ENCODE data around the gene TP73. TPM values are rescaled to one million over a fixed set of nuclear protein-coding genes. Genes with fewer than 3 reads are reported as not detected.

The TP73 gene
- total RNA-seq, 1 donor from 2014 or later = 6.1 TPM

DNA sequence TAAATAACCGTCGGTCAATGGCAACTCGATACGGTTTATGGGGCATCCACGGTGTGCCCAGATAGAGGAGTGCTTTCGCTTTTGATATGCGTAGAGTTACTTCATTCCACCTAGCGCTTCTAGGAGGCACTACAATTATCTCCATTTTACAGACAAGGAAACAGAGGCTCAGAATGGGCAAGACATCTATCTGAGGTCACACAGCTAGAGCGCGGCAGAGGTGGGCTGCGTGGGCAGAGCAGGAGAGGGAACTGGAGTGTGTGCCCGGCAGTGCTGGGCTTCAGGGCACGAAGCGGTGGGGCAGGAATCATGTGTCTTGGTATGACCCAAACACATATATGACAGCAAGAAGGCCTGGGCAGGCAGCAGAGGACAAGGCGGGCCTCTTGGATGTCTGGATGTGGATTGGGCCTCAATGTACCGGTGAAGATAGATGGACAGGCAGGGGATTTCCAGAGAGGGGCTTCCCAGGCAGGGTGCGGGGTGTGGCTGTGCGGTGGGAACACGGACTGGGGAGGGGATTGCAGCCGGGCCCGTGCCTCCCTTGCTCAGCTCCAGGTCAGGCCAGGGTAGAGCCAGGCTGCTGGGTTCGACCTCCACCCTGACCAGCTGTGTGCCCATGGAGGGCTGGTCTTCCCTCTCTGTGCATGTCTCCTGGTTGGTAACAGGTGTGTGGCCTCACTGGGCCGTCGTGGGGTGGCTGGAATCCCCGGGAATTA lies 21.2 kb downstream of the TP73 start:
- no peak for DNase-seq

DNA sequence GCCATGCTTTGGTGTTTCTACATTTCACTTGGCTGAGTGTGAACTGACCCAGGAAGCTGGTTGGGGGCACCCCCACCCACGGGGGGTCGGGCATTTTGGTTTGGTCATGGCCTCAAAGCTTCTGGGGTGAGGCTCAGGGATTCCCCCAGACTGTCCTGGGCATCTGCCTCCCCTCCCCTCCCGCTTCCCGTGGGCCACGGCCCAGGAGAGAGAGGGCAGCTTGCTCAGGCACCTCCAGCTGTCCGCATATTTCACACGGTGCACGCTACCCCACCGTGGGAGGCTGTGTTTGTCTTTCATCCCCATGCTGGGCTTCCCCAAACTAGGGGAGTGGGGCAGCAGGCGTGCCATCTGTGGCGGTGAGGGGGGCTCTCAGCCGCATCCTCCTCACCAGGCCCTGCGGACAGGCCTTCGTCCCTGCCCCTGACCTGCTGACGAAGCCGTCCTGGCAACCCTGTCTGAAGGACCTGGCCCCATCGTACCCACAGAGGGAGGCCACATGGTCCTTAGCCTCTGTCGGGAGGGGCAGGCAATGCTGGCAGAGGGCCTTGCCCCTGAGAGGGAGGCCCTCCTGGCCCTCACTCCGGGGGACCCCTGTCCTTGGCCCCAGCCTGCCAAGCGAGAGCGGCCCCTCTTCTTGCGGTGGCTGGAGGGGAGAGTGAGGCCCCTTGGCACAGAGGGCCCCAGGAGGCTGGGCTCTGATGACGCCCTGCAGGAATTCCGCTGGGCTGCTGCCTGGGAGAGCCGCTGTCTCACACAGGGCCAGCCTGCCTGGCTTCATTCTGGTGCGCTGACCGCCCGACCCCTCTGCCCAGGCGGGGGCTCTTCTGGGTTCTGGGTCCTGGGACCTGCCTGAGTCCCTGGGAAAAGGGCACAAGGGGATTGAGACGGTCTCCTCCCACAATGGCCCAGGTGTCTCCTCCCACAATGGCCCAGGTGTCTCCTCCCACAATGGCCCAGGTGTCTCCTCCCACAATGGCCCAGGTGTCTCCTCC lies 22.1 kb downstream of the TP73 start:
- no peak for DNase-seq

DNA sequence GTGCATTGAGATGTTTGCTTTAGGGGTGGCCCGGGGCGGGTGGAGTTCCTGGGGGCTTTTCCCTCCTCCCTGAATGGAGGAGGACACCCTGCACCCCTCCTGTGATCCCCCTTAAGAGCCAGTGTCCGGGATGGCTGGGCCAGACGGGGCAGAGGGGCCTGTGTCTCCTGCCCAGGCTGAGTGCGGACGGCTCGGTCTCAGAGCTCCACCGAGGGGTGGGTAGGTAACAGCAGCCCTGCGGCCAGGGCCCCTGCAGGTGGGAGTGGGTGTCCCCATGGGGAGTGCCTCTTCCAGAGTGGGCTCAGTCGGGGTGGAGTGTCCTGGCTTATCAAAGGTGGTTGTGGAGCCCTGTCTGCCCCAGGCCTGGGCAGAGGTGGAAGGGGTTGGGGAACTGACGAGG lies 23.1 kb downstream of the TP73 start:
- no peak for DNase-seq

DNA sequence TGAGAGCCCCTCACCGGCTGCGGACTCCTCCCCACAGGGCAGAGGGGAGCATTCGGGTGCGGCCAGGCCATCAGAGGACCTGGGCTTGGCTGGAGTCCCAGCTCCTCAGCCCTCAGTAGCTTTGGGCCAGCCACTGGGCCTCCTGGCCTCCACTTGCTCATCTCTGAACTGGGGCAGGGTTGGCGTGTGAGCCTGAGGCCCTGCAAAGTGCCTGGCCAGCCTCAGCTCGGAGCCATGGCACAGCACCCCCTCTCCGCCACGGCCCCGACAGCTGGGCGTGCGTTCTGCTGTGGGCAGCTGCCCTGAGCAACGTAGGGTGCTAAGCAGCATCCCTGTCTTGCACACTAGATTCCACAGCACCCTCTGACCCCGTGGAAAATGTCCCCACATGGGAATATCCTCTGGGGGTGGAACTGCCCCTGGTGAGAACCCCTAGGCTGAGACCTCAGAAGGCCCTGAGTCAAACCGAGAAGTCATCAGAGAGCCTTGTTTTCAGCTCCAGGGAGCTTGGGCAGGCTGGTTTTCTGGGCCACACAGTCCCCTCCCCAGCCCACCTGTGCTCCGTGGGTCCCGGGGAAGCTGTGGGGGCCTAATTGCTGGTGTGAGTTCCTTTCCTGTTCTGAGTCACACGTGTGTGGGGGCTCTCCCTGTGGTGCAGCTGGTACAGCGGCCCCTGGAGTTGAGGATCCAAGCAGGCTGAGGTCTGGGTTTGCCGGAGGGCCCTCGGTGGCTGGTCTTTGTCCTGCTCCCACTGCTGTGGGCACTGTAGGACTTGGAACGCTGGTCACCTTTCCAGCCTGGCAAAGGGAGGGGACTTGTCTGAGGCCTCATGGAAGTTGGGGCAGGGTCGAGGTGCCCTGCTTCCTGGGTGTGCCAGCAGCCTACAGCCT lies 24.5 kb downstream of the TP73 start:
- no peak for DNase-seq

DNA sequence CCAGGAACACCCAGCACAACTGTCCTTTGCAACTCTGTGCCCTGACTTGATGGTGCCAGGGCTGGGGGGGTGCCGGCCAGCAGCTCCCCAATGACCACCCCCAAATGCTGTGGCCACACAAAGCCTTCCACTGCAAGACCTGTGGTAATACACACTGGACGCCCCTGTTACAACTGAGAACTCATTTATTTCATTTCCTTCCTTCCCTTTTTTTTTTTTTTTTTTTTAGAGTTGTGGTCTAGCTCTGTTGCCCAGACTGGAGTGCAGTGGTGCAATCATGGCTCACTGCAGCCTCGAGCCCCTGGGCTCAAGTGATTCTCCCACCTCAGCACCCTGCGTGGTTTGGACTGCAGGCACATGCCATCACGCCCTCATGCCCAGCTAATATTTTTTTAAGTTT lies 25.2 kb downstream of the TP73 start:
- no peak for DNase-seq

DNA sequence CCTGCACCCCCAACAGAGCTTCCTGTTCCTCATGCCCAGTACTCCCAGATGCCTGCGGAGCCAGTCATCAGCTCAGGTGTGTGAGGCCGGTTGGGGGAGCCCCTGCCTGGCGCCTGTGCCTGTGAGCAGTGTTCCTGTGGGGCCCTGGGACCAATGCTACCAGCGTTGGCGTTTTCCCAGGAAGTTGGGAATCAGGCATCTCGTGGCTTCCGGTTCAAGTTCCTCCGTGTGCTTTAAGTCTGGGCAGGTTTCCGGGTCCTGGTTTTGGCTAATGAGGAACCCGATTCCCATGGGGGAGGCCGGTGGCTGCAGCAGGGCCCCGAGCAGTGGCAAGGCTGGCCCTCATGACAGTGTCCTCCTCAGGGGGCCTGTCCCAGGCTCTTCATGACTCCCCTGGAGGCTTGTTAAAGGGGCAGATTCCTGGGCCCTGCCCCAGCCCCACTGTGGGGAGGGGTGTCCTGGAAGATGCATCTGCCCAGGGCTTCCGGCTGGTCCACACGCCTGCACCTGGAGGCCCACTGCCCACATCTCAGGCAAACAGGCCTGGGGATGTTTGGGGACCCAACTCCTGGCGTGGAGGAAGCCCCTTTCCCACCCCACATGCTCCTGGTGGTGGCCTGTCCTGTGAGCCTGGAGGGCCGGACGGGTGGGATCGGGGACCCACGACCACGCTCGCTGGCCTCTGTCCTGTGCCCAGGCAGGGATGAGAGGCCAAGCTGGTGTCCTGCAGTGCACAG lies 26.2 kb downstream of the TP73 start:
- no peak for DNase-seq

DNA sequence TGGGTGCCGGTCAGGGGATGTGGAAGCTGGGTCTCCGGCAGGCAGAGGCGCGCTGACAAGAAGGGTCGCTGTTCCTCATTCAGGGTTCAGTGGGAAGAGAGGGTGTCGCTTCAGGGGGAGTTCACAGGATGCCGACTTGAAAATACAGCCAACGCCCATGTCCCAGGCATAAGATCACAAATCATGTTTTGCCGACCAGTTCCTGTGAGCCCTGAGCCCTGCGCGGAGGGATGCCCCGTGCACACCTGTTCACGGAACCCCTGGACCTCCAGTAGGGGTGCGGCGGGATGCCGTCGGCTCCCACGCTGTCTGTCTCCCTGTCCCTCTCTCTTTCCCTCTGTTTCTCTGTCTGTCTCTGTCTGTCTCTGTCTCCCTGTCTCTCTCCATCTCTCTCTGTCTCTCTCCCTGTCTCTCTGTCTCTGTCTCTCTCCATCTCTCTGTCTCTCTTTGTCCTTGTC lies 26.8 kb downstream of the TP73 start:
- no peak for DNase-seq

DNA sequence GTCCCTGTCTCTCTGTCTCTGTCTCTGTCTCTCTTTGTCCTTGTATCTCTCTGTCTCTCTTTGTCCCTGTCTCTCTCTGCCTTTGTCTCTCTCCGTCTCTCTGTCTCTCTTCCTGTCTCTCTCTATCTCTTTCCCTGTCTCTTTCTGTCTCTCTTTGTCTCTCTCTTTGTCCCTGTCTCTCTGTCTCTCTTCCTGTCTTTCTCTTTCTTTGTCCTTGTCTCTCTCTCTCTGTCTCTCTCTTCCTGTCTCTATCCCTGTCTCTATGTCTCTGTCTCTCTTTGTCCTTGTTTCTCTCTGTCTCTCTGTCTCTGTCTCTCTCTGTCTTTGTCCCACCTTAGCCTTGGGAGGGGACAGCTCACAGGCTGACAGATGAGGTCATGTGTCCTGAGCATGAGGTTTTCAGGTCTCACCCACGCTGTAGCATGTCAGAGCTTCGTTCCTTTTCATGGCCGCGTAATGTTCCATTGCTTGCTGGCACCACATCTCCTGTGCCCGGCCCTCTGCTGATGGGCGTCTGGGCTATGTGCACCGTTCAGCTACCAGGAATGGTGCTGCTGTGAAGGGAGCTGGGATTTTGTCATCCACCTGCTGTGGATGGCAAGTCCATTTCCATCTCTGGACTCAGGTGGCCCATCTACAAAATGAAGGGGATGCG lies 27.6 kb downstream of the TP73 start:
- no peak for DNase-seq

DNA sequence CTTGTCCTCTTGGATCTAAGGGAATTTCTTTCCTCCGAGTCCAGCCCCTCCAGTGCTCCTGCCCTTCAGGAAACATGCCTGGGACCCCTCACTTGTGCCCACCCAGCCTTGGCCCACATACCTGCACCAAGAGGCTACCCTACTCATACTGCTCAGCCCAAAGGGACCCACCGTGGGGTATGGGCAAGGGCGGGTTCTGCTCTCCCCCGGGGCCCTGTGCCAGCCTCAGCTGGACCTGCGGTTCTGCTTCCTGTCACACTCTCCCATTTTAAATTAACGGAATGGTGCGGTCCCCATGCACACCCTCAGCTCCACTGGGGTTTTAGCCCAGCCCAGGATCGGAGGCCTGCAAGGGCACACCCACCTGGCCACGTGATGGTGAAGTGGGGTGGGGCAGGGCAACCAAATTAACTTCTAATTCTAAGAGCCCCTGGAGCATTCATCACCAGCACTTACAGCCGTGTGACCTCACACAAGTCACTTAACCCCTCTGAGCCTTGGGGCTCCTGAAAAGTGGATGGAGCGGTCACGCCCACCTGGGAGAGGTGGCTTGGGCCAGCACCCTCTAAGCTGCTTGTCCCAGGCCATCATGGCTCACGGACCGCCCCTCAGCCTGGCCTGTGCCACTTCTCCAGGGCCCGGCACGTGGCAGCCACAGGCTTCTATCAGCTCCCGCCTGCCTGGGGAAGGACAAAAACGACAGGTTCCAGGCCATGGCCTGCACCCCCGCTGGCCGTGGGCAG lies 28.3 kb downstream of the TP73 start:
- no peak for DNase-seq

DNA sequence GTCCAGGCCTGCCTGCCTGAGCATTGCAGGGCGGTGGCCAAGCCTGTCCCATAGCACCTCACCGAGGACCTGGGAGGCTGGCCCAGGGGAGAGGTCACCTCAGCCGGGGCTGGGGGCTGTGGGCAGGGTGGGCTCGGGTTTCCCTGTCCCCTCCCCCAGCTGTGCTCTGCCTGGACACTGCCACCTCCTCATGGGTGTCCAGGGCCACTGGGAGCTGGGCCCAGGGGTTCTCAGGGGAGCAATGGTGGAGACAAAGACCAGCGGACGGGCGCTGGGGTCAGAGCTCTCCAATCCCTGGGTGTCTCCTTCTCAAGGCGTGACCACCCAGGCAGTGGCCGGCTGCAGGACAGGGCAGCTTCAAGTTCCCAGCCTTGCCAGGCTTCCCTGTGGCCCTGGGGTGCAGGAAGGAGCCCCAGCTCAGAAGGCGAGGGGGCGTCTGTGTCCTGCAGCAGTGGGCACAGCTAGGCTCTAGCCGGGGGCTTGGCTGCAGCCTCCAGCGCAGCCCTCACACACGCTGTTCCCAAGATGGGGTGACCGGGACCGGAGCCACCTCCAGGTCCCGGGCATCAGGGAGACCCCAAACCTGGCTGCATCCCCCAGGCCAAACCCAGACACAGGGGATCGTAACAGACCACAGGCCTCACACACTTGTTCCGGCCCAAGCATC lies 29.0 kb downstream of the TP73 start:
- no peak for DNase-seq

DNA sequence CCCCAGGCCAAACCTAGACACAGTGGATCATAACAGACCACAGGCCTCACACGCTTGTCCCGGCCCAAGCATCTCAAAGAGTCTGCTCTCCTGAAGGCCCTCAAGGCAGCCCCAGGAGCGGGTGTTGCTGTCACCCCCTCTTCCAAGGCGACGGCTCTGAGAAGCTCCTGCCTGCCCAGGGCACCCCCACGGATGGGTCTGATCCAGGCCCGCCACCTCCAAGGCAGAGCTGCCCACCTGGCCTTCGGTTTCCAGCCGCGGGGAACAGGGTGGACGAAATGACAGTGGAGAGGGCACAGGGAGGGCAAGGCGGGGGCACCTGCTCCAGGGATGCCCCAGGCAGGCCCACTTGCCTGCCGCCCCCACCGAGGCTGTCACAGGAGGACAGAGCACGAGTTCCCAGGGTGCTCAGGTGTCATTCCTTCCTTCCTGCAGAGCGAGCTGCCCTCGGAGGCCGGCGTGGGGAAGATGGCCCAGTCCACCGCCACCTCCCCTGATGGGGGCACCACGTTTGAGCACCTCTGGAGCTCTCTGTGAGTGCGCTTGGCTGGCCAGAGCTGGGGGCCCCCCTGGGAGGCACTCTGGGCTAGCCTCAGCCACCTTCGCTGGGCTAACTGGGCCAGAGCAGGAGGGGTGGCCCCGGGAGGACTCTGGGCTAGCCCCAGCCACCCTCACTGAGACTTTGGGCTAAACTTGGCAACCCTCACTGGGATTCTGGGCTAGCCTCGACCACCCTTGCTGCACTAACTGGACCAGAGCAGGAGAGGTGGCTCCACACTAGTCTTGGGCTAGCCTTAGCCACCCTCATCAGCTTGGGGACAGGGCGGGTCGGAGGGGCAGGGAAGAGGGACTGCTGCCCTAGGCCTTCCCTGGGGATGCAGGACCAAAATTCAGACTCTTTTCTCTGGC lies 29.8 kb downstream of the TP73 start:
- no peak for DNase-seq

DNA sequence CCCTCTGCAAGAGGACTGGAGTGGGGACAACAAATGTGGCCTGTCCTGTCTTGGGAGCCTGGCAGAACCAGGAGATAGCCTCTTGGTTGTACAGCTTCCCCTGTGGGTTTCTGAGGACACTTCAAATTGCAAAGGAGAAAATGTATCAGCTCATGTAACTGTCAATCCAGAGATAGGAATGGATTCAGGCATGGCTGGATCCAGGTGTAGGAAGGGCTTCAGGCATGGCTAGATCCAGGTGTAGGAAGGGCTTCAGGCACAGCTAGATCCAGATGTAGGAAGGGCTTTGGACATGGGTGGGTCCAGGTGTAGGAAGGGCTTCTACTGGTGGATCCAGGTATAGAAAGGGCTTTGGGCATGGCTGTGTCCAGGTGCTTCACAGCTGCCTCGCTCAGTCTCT lies 30.9 kb downstream of the TP73 start:
- no peak for DNase-seq

DNA sequence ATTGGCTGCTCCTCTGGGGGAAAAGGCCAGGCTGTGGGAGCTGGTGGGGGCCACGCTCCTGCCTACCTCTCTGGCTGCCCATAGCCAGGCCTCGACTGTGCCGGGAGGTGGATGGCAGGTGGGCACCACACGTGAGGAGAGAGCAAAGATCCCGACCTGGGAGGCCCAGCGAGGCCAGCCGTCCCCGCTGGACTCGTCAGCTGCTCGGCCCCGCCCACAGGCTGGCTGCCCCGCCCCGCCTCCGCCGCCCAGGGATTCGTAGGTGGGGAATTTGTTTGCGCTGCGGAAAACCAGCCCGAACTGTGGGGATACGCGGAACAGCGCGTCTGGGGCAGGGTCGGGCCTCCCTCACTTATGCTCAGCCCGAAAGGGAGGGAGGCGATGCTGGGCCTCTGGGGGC lies 31.7 kb downstream of the TP73 start:
- no peak for DNase-seq

DNA sequence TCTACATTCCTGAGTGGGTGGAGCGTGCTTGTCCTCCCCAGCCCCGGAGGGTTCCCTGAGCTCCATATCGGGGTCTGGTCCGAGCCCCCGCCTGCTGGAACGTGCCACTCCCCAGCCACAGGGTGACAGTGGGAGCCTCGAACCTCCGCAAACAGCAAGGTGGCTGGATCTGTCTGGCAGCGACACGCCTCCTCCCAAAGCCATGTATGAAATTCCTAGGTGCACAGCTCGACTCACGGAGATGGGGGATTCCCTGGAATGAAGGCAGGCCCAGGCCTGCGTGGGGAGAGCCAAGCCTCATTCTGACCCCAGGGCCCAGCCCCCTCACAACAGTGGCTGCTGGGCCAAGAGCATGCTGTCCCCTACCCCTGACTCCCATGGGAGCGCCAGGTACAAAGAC lies 32.9 kb downstream of the TP73 start:
- DNase-seq = no peak

DNA sequence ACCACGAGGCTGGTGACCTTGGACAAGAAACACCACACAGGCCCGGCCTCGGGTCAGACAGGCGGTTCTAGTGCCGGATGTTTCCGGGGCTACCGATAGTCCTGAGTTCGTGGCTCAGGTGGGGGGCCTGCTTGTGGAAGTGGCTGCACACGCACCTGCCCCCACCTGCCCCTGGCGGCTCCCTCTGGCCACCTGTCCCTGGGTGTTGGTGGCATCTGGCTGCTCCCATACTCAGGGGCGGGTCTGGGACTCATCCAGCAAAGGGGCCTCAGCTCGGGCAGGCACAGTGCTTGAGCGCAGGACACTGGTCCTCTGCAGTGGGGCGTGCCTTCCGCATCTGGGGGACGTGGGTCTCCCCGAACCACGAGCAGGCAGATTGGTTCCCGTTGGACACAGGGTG lies 33.6 kb downstream of the TP73 start:
- DNase-seq = no peak

DNA sequence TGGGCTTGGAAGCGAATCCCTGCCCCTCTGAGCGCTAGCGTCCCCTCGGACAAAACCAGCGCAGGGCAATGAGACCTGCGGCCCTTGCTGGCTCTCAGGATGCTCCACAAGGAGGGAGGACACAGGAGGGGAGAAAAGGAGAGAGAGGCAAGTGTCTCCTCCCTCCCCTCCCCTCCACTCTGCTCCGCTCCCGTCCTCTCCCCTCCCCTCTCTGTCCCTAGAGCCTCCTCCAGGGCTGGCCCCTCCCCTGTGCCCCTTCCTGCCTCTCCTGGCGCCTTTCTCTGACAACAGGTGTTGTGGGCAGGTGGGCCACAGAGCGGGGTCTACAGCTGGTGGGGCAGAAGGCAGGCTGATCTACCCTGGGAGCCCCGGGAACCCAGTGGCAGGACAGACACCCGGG lies 35.2 kb downstream of the TP73 start:
- no peak for DNase-seq

DNA sequence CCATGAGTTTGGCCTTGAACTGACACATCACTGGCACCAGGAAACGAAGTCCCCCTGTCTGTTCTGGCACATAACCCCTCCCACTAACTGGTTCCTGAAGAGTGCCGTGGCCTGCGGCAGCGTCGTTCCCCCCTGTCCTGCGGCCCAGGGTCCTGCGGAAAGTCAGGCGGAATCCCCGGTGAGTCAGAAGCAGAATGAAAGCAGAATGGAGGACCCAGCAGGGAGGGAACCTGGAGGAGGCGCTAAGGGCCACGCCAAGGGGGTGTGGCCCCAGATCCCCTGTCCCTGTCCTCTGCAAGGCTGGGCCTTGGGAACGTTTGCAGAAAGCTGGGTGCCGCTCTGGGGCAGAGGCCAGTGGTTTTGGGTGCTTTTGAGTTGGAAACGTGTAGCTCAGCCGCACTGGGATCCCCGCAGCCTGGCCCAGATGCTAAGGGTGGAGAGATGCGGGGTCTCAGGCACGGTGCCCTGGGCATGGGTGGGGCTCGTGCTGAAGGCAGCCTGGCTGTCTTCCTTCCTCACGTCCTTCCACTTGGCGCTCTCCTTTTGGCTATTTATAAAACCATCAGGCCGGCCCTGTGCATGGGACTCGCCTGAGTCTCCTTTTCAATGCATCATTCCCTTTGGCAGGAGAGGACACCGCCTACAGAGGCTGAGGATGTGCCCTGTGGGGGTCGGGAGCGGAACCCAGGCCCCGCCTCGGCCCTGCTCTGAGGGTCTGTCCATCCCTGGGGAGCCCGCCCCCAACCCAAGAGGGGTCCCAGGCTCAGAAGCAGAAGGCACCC lies 36.2 kb downstream of the TP73 start:
- no peak for DNase-seq
